Putamen (tissue), 1 donor: Measurements from ENCODE around the gene C1orf35.

Source experiments
- DNase-seq: peaks from one replicate; pipeline ENCODE4 v3.0.0-alpha.2; 2016; ENCODE audit warnings: low spot score

The C1orf35 gene

DNA sequence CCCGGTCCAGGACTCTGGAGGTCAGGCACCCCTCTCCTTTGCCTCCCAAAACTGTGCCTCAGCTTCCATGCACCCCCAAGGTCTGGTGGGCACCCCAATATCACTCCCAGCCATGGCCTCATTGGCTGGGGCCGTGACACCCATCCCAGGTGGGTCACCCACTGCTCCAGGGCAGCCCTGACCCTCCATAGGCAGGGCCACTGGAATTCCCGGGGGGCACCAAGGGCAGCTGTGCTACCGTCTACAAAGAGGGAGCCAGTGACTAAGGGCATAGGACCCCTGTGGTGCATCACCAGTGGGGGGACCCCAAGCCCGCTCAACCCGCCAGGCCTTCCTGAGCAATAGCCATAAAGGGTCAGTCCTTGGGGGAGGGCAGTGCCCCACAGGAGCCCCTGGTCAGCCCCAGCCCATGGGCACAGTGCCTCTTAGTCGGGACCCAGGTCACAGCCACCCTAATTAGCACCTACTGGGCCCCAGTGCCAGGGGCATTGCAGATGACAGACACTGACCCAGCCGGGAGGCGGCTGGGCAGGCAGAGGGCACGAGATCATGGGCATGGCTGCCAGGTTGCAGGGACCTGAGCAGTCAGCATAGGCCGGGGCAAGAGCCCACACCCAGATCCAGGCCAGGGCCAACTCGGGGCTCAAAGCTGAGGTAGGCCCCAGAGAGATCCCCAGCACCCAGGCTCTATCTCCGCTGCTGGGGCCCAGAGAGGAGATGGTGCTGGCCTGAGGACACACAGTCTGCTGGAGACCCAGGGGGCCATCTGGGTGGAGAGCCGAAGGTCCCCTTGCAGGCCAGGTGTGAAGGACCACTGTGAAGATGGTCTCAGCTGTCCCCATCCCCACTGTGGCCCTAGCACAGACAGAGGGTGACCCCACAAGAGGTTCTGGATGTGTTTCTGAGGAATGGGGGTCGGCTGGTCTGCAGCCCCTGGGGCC, 39.6 kb downstream of the C1orf35 start:
- DNase-seq, result no peak

DNA sequence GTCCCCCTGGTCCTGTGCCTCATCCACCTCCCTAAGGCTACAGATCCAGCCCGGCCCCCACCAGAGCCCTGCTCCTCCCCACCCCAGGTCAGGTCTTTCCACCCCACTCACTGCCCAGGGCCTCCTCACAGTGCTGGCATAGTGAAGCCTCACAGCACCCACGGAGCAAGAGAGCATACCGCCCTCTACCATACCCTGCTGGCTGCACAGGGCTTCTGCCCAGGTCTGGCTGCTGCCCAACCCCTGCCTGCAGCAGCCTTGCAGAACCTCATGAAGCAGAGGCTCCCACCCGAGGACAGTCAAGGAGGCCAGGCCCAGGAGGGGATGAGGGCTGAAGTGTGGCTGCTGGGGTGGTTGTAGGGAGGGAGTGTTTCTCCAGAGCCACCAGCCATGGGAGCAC, 40.3 kb downstream of the C1orf35 start:
- DNase-seq, result no peak

DNA sequence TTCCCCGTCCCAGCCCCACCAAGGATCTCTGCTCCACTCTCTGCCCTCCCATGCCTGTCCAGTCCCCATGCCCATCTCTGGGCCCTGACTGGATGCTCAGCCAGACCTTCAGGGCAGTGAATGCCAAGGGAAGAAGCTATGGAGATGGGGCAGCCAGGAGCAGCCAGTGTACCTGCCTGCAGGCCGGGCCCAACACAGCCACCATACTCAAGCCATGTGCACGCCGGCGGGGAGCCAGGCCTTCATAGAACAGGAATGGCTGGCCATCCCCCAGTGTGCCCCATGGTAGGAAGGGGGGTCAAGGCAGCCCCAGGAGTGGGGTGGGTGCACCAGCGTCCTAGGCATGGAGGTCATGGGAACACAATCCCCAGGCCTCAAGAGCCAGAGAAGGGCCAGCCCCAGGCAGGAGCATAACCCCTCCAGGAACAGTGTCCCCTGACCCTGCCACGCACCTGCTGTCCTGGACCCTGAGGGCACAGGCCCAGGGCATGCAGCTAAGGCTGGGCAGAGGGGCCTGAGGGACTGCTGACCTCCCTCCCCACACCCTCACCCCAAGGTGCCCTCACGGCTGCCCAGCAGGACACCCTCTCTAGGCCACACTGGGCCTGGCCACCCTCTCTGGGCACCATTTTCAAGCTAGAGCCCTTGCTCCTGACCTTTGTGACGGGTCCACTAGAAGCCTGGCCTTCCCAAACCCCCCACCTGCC, 40.9 kb downstream of the C1orf35 start:
- DNase-seq, result no peak

DNA sequence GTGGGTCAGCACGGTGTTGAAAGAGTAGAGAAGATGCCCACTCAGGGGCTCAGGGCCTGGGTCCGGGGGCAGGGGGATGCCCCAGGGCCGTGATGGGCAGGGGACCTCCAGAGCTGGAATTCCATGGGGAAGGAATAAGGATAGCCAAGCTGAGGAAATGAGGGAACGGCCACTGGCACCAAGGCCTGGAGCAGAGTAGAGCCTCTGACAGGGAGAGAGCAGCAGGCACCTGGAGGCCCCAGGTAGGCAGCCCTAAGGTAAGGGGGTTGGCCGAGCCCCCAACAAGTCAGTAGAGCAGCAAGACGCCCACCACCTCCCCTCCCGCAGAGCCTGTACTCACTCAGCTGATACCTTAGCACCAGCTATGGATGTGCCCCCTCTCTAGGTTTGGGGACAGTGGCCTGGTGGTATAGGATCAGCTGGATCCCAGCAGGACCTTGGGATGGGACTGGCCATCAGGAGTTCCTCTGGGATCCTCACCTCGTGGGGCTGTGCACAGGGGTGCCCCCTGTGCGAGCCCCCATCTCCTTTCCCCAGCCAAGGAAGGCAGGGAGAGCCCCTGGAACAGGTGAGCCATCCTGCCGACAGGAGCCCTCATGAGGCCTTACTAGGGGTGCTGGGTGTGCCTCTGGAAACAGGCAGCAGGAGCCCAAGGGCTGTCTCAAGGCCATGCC, 41.6 kb downstream of the C1orf35 start:
- DNase-seq, result no peak

DNA sequence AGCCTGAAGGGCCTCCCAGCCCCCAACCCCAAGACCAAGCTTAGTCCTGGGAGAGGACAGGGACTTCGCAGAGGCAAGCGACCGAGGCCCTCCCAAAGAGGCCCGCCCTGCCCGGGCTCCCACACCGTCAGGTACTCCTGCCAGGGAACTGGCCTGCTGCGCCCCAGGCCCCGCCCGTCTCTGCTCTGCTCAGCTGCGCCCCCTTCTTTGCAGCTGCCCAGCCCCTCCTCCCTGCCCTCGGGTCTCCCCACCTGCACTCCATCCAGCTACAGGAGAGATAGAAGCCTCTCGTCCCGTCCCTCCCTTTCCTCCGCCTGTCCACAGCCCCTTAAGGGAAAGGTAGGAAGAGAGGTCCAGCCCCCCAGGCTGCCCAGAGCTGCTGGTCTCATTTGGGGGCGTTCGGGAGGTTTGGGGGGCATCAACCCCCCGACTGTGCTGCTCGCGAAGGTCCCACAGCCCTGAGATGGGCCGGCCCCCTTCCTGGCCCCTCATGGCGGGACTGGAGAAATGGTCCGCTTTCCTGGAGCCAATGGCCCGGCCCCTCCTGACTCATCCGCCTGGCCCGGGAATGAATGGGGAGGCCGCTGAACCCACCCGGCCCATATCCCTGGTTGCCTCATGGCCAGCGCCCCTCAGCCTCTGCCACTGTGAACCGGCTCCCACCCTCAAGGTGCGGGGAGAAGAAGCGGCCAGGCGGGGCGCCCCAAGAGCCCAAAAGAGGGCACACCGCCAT, 42.5 kb downstream of the C1orf35 start:
- DNase-seq, result no peak

DNA sequence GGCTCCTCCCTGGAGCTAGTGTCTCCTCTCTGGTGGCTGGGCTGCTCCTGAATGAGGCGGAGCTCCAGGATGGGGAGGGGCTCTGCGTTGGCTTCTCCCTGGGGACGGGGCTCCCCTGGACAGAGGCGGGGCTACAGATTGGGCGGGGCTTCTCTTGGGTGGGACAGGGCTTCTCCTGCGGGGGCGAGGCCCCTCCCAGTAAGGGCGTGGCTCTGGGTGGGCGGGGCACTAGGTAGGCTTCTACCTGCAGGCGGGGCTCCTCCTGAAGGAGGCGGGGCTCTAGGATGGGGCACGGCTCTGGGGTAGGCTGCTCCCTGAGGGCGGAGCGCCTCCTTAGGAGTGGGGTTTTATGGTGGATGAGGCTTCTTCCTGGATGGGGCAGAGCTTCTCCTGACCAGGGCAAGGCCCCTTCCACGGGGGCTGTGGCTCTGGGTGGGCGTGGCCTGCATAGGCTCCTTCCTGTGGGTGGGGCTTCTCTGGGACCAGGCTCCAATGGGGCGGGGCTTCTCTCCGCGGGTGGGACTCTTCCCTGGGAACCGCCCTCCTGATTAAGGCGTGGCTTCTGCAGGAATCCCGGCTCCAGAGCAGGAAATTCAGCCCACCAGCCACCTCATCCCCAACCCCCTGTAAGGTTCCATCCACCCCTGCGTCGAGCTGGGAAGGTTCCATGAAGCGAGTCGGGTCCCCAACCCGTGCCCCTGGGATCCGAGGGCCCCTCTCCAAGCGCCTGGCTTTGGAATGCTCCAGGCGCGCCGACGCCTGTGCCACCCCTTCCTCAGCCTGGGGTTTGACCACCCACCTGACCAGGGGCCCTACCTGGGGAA, 43.3 kb downstream of the C1orf35 start:
- no peak for DNase-seq

DNA sequence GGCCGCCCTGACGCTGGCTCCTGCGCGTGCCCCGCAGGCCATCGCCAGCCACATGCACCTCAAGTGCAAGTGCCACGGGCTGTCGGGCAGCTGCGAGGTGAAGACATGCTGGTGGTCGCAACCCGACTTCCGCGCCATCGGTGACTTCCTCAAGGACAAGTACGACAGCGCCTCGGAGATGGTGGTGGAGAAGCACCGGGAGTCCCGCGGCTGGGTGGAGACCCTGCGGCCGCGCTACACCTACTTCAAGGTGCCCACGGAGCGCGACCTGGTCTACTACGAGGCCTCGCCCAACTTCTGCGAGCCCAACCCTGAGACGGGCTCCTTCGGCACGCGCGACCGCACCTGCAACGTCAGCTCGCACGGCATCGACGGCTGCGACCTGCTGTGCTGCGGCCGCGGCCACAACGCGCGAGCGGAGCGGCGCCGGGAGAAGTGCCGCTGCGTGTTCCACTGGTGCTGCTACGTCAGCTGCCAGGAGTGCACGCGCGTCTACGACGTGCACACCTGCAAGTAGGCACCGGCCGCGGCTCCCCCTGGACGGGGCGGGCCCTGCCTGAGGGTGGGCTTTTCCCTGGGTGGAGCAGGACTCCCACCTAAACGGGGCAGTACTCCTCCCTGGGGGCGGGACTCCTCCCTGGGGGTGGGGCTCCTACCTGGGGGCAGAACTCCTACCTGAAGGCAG, 44.0 kb downstream of the C1orf35 start:
- DNase-seq, result no peak

DNA sequence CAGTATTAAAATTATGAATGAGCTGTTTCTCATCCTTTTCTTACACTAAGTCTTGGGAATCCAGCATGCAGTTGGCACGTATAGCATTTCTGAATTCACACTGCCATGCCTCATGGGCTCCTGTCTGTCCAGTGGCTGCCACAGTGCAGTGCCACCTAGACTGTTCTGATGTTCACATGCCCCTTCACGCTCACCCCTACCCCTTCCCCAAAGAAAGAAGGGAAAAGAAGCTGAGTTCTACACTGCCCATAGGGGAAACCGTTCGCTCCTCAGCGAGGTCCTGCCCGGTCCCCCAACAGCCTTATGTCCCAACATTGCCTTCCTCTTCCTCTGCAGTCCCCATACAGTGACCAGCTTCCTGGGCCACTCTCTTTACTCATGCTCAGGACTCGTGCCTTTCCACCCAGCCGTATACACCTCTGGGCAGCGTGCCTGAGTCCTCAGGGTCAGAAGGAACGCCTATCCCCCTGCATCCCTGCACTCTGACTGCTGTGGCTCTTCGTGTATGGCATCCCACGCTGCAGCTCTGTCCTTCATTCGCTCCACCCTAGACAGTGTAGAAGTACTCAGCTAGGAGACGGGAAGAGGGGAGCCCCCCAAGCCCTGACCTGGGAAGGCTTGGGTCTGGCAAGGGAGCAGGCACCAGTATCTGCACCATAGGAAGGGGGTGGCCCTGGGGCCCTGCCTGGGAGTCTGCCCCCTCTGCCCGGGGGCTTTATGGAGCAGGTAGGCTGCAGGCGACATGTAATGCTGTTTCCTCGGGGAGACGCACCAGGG, 44.8 kb downstream of the C1orf35 start:
- DNase-seq, result no peak
